NCI-H1092 (cell line): Measurements from ENCODE around the gene SAT1.
"Not testable (repeated sequence)": the region's sequence is repeated elsewhere in the genome, so short reads cannot be mapped to it uniquely, and the experiment has no call there.

ENCODE experiments used
- DNase-seq: peaks from one replicate; lab custom pipeline; 2025; lab: John Stamatoyannopoulos, UW

SAT1 gene

DNA sequence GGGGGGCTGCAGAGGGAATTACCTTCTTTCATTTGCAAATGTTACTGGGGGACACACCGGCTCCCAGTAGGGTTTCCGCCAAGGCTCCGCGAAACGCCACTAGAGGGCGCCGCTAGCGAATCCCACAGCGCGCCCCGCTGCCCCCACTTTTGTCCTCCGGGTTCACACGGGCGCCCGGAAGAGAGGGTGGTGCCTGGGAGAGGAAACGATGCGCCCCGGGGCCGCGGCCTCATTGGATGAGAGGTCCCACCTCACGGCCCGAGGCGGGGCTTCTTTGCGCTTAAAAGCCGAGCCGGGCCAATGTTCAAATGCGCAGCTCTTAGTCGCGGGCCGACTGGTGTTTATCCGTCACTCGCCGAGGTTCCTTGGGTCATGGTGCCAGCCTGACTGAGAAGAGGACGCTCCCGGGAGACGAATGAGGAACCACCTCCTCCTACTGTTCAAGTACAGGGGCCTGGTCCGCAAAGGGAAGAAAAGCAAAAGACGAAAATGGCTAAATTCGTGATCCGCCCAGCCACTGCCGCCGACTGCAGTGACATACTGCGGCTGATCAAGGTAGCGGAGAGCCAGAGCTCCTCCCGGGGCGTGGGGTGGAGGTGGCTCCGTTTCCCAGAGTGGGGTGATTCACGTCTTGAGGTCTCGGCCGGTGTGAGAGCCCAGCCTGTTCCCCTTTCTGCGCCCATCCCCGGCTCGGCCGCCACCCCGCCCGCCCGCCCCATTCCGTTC lies at the start of gene SAT1:
TSS of gene SAT1 (plus strand) at position 311 of the 726 bp plus-strand sequence. CDS start at position 490, 179 bp downstream.
- peak; percentile 90 for DNase-seq

- DNase-seq = no peak
These were observed 46.9 kb upstream of the SAT1 start for GRCh38 chrX:23736030-23736429.

DNA sequence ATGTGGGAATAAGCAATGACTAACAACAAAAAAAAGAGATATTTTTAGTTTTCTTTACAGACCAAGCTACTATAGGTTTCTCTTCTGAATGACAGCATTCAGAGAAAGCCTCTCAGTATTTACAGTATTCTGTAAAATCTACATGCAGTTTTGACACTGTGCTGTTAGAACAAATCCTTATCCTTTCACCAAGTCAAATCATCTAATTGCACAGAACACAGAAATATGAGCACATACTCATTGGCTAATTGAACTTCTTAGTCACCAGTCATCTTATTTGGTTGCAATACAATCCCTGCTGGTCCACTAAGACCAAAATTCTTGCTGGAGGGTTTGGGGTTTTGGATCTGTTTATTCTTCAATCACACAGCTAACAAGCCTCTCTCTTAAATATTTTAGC lies 45.6 kb upstream of the SAT1 start:
- DNase-seq = no peak

- DNase-seq = no peak
These were observed 40.7 kb upstream of the SAT1 start for GRCh38 chrX:23742174-23742696.

DNA sequence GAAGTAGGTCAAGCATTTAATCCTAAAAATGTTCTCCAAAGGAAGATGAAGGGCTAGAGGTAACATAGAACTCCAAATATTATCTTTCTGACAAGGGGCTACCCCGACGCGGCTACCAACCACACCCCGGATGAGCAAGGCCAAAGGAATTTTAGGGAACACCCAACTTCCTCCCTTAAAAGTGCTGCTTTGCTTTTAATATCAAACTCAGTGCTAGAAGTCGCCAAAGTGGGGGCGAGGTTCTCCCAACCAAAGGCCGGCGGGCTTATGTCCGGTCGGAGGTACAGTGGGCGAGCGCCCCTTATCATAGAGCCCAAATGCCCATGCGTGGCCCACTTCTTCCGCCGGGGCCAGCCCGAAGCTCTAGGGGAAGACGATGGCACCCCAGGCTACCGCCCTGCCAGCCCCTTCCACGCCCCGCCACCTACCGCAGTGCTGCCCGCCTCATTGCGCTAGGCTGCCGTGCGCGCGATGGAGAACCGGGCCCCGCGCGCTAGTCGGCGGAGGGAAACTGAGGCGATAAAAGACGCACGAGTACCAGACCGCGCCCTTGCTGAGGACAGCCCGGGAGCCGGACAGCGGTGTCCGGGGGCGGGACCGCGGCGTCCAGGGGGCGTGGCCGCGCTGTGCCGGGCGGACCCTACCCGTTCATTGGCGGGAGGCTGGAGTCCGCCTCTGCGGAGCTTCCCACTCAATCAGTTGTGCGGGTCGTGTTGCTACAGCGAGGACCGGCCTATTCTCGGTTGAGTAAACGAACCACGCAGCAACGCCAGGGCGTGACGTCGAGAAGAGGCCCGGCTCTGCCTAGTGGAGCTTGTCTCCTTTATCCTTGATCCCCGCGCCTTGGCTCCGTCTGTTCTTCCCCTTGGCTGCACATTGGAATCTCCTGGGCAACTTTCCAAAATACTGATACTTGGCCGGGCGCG lies 40.0 kb upstream of the SAT1 start, which contains the start of gene ACOT9:
TSS of gene ACOT9 (minus strand) at position 580 of the 926 bp plus-strand sequence. CDS start at position 448, 132 bp downstream.
- DNase-seq = peak; percentile 2

DNA sequence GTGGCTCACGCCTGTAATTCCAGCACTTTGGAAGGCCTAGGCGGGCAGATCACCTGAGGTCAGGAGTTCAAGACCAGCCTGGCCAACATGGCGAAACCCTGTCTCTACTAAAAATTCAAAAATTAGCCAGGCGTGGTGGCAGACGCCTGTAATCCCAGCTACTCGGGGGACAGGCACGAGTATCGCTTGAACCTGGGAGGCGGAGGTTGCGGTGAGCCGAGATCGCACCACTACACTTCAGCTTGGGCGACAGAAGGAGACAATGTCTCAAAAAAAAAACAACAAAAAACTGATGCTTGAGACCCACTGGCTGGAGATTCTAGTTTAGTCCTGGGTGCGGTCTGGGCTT lies 39.4 kb upstream of the SAT1 start:
- DNase-seq = not testable (repeated sequence)

GRCh38 chrX:23745786-23746185 lies 37.2 kb upstream of the SAT1 start:
- no peak for DNase-seq

DNA sequence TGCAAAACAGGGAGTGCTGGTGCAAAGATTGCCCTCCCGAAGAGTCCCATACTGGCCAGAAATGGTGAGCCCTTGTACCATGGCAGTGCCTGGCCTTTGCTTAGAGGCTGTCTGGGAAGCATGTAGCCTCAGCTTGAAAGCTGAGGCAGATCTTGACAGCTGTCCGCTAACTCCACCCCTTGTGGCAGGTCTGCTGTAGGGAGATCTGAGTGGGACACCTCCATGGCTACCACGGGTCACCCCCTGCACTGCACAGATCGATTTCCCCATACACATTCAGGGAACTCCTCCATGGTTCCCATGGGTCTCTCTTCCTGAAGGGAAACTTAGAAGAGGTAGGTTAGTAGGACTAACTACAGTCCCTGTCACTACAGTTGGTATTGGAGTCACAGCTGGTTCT lies 33.8 kb upstream of the SAT1 start:
- DNase-seq = no peak

GRCh38 chrX:23749576-23749975 lies 33.4 kb upstream of the SAT1 start:
- no peak for DNase-seq

GRCh38 chrX:23752740-23753415 lies 30.1 kb upstream of the SAT1 start:
- no peak for DNase-seq

GRCh38 chrX:23754664-23755063 lies 28.3 kb upstream of the SAT1 start:
- DNase-seq = no peak

DNA sequence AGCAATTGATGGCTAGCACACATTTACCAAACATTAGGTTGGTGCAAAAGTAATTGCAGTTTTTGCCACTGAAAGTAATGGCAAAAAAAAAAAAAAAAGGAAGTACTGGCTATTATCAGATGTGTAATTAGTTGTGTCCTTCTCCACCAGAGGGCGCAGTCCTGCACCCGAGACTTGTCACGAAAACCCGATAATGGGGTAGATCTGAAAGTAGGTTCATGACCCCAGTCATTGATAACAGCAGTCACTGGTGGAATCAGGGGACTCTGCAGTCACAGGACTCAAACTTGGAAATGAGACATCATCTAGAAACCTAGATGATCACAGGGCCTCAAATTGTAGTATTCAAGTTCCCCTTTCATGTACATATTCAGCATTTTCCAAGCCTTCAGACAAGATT lies 26.8 kb upstream of the SAT1 start:
- DNase-seq = peak; percentile 0

DNA sequence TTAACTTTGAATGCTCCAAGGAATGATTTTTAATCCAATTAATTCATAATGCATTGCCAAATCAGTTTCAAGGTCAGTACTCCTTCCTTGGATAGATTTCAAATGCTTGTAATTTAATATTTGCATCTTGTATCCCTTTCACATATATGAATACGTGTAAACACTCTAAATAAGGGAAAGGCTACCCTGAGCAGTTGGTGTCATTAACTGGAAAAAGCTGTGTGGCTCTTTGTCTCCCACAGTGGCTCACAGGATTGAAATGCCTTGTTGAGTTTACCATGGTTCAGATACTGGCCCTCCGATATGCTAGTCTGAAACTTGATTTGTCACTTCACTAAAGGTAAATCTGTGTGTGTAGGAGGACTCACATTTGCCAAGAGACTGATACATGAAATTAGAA lies 23.2 kb upstream of the SAT1 start:
- no peak for DNase-seq

GRCh38 chrX:23764188-23764984 lies 18.6 kb upstream of the SAT1 start:
- peak; percentile 17 for DNase-seq

DNA sequence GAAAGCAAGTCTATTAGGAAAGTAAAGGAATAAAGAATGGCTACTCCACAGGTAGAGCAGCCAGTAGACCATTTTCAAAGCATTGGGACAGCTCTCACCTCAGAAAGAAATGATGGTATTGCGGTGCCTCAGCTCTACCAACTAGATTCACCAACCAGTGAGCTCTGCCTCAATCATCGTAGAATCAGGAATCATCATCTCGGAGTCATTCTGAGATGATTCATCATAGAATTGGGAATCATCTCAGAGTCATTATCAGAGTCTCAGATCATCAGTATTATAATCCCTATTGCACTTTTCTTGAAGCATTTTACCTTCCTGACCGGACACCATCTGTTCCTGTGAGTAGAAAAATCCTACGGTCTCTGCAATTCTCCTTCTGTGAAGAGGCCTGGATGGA lies 17.5 kb upstream of the SAT1 start:
- no peak for DNase-seq

GRCh38 chrX:23765868-23766267 lies 17.1 kb upstream of the SAT1 start:
- DNase-seq = no peak

DNA sequence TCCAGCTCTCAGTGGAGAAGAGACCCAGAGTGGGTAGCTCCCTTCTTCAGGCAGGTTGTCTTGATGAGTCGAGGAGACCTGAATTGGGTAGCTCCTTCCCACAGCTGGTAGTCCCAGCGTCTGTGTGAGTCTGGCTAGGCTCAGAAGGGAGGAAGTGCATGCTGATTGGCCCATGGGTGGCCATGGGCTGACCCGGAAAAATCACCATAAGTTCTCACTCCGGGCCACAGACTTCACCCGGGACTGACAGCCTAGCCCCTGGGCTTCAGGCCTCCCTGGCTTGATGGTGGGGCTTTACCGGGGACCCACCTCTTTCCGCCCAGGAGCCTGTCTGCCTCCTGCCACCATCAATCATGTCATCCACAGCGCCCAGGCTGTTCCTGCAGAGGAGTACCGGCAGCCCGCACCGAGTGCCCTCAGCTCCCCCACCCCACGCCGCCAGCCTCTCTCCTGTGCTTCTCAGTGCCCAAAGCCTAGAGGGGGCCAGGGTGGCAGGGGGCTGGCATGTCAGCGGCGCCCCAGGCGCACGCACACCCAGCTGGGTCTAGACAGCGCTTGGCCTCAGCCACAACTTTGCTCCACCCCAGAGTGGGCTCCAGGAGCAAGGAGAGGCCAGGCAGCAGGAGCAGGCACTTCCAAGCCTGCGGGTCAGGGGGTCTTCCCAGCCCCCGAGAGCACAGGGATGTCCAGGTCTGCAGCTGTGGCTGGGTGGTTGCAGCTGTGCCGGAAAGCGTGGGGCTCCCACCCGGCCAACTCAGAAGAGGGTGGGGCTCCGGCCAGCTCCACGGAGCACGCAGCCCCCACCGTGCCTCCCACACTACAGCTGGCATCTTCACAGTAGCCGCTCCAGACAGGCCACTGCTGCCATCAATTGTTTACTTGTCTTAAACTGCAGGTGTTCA lies 16.1 kb upstream of the SAT1 start:
- DNase-seq = no peak

DNA sequence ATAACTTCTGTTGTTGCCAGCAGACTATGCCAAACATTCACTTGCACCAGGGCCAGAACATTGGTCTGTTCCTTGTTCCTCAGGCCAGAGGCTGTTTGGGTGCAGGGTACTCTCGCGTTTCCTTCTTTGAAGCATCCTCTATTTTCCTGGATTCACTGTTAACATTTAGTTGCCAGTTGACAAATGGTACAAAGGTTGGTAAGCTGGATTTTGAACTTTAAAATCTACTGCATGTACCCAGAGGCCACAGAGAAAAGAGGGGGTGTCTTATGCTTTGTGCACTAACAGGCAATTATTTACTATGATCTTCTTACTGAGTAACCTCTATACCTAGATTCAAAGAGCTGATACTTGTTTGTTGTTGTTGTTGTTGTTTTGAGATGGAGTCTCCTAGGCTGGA lies 12.8 kb upstream of the SAT1 start:
- no peak for DNase-seq

- not testable (repeated sequence) for DNase-seq
These were observed 11.9 kb upstream of the SAT1 start for GRCh38 chrX:23771086-23771485.

GRCh38 chrX:23773601-23774175 lies 9.3 kb upstream of the SAT1 start:
- no peak for DNase-seq
